ENCODE measurements around the gene MSRB1.
A peak's percentile ranks its signal among the peaks of the same experiment; 100 is the strongest.

MSRB1 gene

DNA sequence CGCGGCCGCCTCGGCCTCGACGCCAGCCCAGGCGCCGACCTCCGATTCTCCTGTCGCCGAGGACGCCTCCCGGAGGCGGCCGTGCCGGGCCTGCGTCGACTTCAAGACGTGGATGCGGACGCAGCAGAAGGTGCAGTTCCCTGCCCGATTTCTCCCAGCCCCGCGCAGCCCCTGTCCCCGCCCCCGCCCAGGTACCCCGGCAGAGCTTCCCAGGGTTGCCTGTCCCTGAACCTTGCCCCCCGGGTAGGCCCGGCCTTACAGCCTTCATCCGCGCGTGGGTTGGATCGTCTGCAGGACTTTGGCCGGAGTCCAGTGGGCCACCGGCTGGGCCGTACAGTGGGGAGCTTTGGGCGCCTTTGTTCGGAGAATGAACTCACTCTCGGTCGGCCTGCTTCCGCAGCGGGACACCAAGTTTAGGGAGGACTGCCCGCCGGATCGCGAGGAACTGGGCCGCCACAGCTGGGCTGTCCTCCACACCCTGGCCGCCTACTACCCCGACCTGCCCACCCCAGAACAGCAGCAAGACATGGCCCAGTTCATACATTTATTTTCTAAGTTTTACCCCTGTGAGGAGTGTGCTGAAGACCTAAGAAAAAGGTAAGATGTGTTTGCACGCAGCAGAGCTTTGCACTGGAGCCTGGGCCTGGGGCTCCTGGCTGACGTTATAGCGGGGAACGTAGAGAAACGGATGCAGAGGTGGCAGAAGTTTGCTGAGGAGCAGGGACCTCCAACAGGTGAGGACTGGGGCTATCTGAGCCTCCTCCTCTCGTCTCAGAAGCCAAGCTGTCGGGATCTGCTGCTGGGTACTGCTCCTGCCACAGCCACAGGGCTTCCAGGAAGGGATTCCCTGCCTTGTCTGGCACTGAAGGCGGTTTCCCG is 41.6 kb upstream of the MSRB1 start:
- DNase-seq (ENCODE audit: low read depth, low spot score): no peak
- Histone ChIP-seq H3K9me3 (ENCODE audit: control insufficient read depth, insufficient read depth, low read length) (no peaks in the 10 kb centered on the region), H3K4me3 (ENCODE audit: low read length) (peak overlapping the region; percentile 68), H3K4me1 (ENCODE audit: control insufficient read depth, insufficient read depth, low read length) (peaks cover 7% of the 10 kb centered on the region; the same call in 1 of the 2 replicates), H3K27ac (ENCODE audit: low read length) (no peak overlapping the region), H3K27me3 (ENCODE audit: control insufficient read depth, insufficient read depth, low read length) (peaks cover 11% of the 10 kb centered on the region; the same call in 1 of the 2 replicates), H3K36me3 (ENCODE audit: control insufficient read depth, insufficient read depth, low read length) (peaks cover 9% of the 10 kb centered on the region)
- WGBS (ENCODE audit: insufficient coverage, insufficient read length): no CpG with 5 or more reads among the region's 58 CpGs

DNA sequence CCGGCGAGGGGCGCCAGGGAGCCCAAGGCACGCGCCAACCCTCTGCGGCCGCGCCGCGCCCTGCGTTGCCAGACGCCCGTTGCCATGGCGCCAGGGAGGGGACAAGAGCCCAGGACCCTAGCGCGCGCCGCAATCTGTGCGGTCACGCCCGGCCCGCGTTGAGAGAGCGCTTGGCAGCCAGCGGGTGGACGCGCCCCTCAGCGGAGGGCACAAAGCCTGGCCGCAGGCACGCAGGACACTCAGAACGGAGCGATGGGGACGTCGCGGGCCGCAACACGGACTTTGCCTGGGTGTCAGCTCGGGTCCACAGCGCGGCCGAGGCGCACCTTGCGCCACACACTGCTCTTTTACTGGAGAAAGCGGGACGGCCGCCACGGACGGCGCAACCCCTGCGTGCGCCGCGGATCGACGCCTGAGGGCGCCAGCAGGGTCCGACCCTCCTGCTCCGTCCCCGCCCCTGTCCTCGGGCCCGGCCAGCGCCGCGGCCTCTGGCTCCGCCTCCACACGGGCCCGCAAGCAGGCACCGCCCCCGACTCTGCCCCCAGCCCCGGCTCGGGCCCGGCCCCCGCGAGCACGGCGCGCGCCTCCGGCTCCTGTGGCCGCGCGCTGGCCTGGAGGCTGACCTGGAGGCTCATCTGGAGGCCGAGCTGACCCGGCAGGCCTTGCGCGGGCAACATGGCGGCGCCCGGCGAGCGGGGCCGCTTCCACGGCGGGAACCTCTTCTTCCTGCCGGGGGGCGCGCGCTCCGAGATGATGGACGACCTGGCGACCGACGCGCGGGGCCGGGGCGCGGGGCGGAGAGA is 40.7 kb upstream of the MSRB1 start, which contains the start of gene GFER:
Gene GFER (plus strand): TSS at position 650 of the 803 bp plus-strand sequence. CDS start 26 bp downstream, at position 676.
- Histone ChIP-seq H3K36me3 (ENCODE audit: control insufficient read depth, insufficient read depth, low read length) (peaks cover 9% of the 10 kb centered on the region), H3K27ac (ENCODE audit: low read length) (no peak within 1 kb of the TSS), H3K4me1 (ENCODE audit: control insufficient read depth, insufficient read depth, low read length) (0 out of 2 replicates have a peak, but pooled peaks cover 3% of the 10 kb centered on the region), H3K4me3 (ENCODE audit: low read length) (peak within 1 kb of the TSS; percentile 68), H3K9me3 (ENCODE audit: control insufficient read depth, insufficient read depth, low read length) (no peaks in the 10 kb centered on the region), H3K27me3 (ENCODE audit: control insufficient read depth, insufficient read depth, low read length) (peaks cover 11% of the 10 kb centered on the region; the same call in 1 of the 2 replicates)
- DNase-seq (ENCODE audit: low read depth, low spot score): peak; percentile 78
- no CpG with 5 or more reads among the region's 109 CpGs for WGBS (ENCODE audit: insufficient coverage, insufficient read length)

DNA sequence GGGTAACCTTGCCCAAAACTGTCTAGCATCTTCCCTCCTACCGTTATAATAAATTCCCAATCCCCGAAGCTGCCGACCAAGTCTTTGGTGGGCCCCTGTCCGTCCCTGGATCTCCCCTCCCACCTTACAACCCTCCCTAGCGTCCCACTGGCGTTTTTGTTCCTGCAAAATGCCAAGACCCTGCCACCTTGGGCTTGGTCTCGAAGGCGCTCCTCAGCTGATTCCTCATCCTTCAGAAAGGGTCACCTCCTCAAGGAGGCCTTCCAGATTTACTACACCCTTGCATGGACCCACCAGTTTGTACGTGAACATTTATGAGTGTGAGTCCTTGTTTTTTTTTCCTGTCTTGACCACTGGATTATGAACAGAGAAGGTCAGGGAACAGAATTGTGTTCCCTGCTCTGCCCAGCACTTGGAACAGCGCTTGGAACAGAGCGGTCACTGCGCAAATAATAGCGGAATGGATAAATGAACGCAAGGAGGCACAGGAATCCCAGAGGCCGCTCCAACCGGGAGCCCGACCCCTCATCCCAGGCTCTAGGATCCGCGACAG is 40.1 kb upstream of the MSRB1 start:
- Histone ChIP-seq H3K4me3 (ENCODE audit: low read length) (no peak overlapping the region; the same call in 1 of the 2 replicates), H3K36me3 (ENCODE audit: control insufficient read depth, insufficient read depth, low read length) (peaks cover 10% of the 10 kb centered on the region), H3K27ac (ENCODE audit: low read length) (no peak overlapping the region), H3K9me3 (ENCODE audit: control insufficient read depth, insufficient read depth, low read length) (no peaks in the 10 kb centered on the region), H3K4me1 (ENCODE audit: control insufficient read depth, insufficient read depth, low read length) (peaks cover 3% of the 10 kb centered on the region; the same call in 1 of the 2 replicates), H3K27me3 (ENCODE audit: control insufficient read depth, insufficient read depth, low read length) (peaks cover 11% of the 10 kb centered on the region; the same call in 1 of the 2 replicates)
- WGBS (ENCODE audit: insufficient coverage, insufficient read length): no CpG with 5 or more reads among the region's 19 CpGs
- DNase-seq (ENCODE audit: low read depth, low spot score): no peak

DNA sequence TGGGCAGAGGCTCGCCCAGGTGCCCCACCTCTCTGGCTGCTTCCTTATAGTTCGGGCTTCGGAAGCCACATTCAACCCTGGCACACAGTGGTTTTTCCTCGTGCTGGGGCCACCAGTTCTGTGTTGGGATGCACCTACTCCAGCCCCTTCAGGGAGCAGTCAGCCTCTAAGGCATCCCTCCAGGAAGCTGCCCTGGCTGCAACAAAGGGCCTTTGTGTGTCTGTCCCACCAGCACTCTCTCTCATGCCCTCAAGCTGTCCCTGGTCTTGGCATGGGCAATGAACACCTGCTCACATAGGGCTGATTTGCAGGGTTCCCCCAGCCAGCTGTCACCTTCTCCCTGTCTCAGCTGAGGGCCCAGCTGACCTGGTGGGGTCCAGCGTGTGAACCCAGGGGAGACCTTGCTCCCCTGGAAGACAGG is 39.0 kb upstream of the MSRB1 start:
- no peak overlapping the region for H3K27ac ChIP-seq (ENCODE audit: low read length)
- no peak overlapping the region for H3K4me3 ChIP-seq (ENCODE audit: low read length)
- H3K4me1 ChIP-seq (ENCODE audit: control insufficient read depth, insufficient read depth, low read length): peaks cover 3% of the 10 kb centered on the region; the same call in 1 of the 2 replicates
- no peak for DNase-seq (ENCODE audit: low read depth, low spot score)
- peaks cover 11% of the 10 kb centered on the region; the same call in 1 of the 2 replicates for H3K27me3 ChIP-seq (ENCODE audit: control insufficient read depth, insufficient read depth, low read length)
- no peaks in the 10 kb centered on the region for H3K9me3 ChIP-seq (ENCODE audit: control insufficient read depth, insufficient read depth, low read length)
- H3K36me3 ChIP-seq (ENCODE audit: control insufficient read depth, insufficient read depth, low read length): peaks cover 21% of the 10 kb centered on the region
- no CpG with 5 or more reads among the region's 5 CpGs for WGBS (ENCODE audit: insufficient coverage, insufficient read length)

DNA sequence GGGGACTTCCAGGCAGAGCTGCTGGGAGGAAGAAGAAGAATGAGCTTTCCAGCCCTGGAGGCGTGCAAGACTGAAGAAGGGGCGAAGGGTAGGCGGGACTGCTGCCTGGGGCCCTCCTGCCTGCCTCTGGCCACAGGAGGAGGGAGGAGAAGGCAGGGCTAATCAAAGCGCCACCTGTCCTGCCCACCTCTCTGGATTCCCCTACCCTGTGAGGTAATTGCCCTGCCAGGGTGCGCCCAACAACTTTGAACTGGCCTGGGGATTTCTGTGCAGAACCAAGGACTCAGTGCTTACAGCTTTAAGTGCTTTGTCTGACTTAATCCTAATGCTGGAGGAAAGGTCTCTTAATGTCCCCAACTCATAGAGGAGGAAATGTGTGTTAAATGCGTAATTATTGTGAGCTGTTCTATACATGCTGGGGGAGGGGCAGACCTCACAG is 38.4 kb upstream of the MSRB1 start, which contains the start of gene NOXO1:
Gene NOXO1 (minus strand): TSS at position 72 of the 439 bp plus-strand sequence. CDS start 290 bp downstream, outside the sequence.
- Histone ChIP-seq H3K9me3 (ENCODE audit: control insufficient read depth, insufficient read depth, low read length) (no peaks in the 10 kb centered on the region), H3K27ac (ENCODE audit: low read length) (no peak within 1 kb of the TSS), H3K36me3 (ENCODE audit: control insufficient read depth, insufficient read depth, low read length) (peaks cover 26% of the 10 kb centered on the region), H3K4me1 (ENCODE audit: control insufficient read depth, insufficient read depth, low read length) (peaks cover 3% of the 10 kb centered on the region; the same call in 1 of the 2 replicates), H3K27me3 (ENCODE audit: control insufficient read depth, insufficient read depth, low read length) (peaks cover 11% of the 10 kb centered on the region; the same call in 1 of the 2 replicates), H3K4me3 (ENCODE audit: low read length) (peak within 1 kb of the TSS; percentile 25; the same call in 1 of the 2 replicates)
- no CpG with 5 or more reads among the region's 6 CpGs for WGBS (ENCODE audit: insufficient coverage, insufficient read length)
- DNase-seq (ENCODE audit: low read depth, low spot score): no peak

DNA sequence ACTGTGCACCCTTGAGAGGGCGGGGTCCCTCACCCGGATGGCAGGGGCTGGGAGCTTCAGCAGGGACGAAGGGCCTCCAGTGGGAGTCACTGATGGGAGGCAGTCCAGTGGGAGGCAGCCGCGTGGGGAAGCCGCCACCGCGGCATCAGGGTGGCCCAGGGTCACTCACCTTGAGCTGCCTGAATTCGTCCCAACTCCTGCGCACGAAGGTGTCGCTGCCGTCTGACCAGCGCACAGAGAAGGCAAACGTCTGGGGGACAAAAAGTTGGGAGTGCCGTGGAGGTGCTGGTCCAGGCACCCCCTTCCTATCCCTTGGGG is 37.7 kb upstream of the MSRB1 start:
- H3K27ac ChIP-seq (ENCODE audit: low read length): no peak overlapping the region
- WGBS (ENCODE audit: insufficient coverage, insufficient read length): no CpG with 5 or more reads among the region's 16 CpGs
- peaks cover 11% of the 10 kb centered on the region; the same call in 1 of the 2 replicates for H3K27me3 ChIP-seq (ENCODE audit: control insufficient read depth, insufficient read depth, low read length)
- DNase-seq (ENCODE audit: low read depth, low spot score): no peak
- no peak overlapping the region for H3K4me3 ChIP-seq (ENCODE audit: low read length)
- H3K4me1 ChIP-seq (ENCODE audit: control insufficient read depth, insufficient read depth, low read length): peaks cover 3% of the 10 kb centered on the region; the same call in 1 of the 2 replicates
- H3K9me3 ChIP-seq (ENCODE audit: control insufficient read depth, insufficient read depth, low read length): no peaks in the 10 kb centered on the region
- peaks cover 28% of the 10 kb centered on the region for H3K36me3 ChIP-seq (ENCODE audit: control insufficient read depth, insufficient read depth, low read length)

DNA sequence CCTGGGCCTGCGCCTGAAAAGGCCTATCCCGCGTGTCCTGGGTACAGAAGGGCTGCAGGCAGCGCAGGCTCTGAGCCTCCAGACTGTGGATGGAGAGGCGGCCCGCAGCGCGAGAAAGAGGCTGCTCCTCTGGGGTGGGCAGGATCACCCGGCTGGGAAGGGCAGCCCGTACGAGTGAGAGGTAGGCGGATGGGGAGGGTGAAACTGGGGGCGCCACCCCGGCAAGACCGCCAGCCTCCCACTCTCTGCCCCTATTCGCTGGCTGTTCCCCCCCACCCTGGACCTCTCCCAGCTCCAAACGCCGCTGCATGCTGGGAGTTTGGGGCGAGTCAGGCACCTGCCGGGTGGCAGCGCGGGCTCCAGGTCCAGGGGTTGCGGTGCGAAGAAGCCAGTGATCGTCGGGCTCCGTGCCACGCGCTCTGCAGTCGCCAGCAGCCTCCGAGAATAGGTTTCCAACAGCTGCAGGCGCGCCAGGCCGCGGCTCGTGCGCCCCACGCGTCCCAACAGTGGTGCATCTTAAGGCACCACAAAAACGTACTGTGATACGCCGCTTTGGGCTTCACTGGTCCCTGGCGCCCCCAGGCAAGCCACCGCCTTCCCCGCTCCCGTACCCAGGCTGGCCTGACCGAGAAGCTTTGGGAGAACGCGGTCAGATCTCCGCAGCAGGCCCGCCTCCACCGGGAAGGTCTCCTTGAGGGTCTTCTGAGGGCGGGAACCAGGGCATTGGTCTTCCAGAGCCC is 37.2 kb upstream of the MSRB1 start:
- Histone ChIP-seq H3K36me3 (ENCODE audit: control insufficient read depth, insufficient read depth, low read length) (peaks cover 30% of the 10 kb centered on the region), H3K27ac (ENCODE audit: low read length) (no peak overlapping the region), H3K4me3 (ENCODE audit: low read length) (peak overlapping the region; percentile 25; the same call in 1 of the 2 replicates), H3K4me1 (ENCODE audit: control insufficient read depth, insufficient read depth, low read length) (peaks cover 3% of the 10 kb centered on the region; the same call in 1 of the 2 replicates), H3K9me3 (ENCODE audit: control insufficient read depth, insufficient read depth, low read length) (no peaks in the 10 kb centered on the region), H3K27me3 (ENCODE audit: control insufficient read depth, insufficient read depth, low read length) (peaks cover 11% of the 10 kb centered on the region; the same call in 1 of the 2 replicates)
- WGBS (ENCODE audit: insufficient coverage, insufficient read length): no CpG with 5 or more reads among the region's 53 CpGs
- no peak for DNase-seq (ENCODE audit: low read depth, low spot score)

DNA sequence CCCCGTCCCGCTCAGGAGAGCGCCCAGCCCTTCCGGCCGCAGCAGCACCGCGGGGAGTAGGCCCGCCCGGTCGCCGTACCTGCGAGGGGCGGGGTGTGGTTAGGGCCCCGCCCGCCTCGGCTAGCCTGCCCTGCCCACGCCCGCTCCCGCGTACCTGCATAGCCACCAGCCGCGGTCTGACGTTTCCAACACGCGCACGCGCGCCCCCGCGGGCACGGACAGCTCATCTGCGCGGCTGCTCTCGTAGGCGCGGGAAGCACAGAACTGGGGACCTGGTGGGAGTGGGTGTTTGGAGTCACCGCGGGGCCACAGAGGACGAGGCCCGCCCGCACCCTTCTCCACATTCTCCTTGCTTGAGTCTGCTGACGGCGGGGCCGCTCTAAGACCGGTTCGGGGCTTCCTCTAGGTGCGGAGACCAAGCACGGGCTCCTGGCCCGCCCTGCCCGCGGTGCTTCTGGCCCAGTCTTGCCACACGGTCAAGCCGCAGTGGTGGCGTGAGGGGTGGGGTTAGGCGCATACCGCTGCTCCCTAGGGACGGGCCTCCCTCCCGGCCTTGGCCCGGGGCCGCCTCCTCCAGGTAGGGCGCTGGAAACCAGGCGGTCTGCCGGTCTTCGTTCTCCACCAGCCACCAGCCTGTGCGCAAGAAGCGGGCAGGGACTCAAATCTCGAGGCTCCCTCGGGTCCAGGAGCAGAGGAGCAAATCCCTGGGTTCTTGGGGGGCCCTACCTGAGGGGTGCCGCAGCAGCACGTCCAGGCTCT is 36.5 kb upstream of the MSRB1 start:
- Histone ChIP-seq H3K4me1 (ENCODE audit: control insufficient read depth, insufficient read depth, low read length) (peaks cover 3% of the 10 kb centered on the region; the same call in 1 of the 2 replicates), H3K27ac (ENCODE audit: low read length) (no peak overlapping the region), H3K4me3 (ENCODE audit: low read length) (peak overlapping the region; percentile 25; the same call in 1 of the 2 replicates), H3K36me3 (ENCODE audit: control insufficient read depth, insufficient read depth, low read length) (peaks cover 37% of the 10 kb centered on the region), H3K9me3 (ENCODE audit: control insufficient read depth, insufficient read depth, low read length) (no peaks in the 10 kb centered on the region), H3K27me3 (ENCODE audit: control insufficient read depth, insufficient read depth, low read length) (peaks cover 11% of the 10 kb centered on the region; the same call in 1 of the 2 replicates)
- no peak for DNase-seq (ENCODE audit: low read depth, low spot score)
- WGBS (ENCODE audit: insufficient coverage, insufficient read length): no CpG with 5 or more reads among the region's 70 CpGs

All from iPS DF 6.9 (cell line).